Vagina (tissue), 2 donors: ENCODE measurements around the gene ZC3H12C. TPM values are rescaled to one million over a fixed set of nuclear protein-coding genes. Genes with fewer than 3 reads are reported as not detected.
"Not testable (repeated sequence)": the region's sequence is repeated elsewhere in the genome, so short reads cannot be mapped to it uniquely, and the experiment has no call there.

Experiments
- DNase-seq, 2 donors: peaks; one replicate each; pipeline ENCODE4 v3.0.0-alpha.2; 2017; ENCODE audit errors: extremely low spot score in 2 of 2
- H3K27ac ChIP-seq: fragments of 200-600 bp; sonication (generic); one replicate; pipeline ENCODE4 v1.5.1; 2019
- H3K27me3 ChIP-seq: fragments of 200-600 bp; sonication (generic); one replicate; pipeline ENCODE4 v1.5.1; 2019
- H3K36me3 ChIP-seq, 2 donors: fragments of 200-600 bp; sonication (generic); one replicate each; pipeline ENCODE4 v1.5.1; 2017 to 2019
- H3K4me1 ChIP-seq: fragments of 200-600 bp; sonication (generic); one replicate; pipeline ENCODE4 v1.5.1; 2019
- H3K4me3 ChIP-seq, 2 donors: fragments of 200-600 bp; sonication (generic); 1 replicate in 1 of 2; 2 replicates in 1 of 2; pipeline ENCODE4 v1.5.1; 2016 to 2019
- H3K9me3 ChIP-seq: fragments of 200-600 bp; sonication (generic); one replicate; pipeline ENCODE4 v1.5.1; 2019
- POLR2A ChIP-seq, 2 donors: fragments of 450-650 bp; IDR thresholded peaks; one replicate each; pipeline ENCODE4 v1.6.1; 2017; ENCODE audit warnings: antibody characterized with exemption in 2 of 2, mild to moderate bottlenecking in 2 of 2, moderate library complexity in 2 of 2
- POLR2AphosphoS5 ChIP-seq, 2 donors: sonication (generic); formaldehyde crosslinking; IDR thresholded peaks; one replicate each; pipeline ENCODE4 v1.9.0; 2017; ENCODE audit warnings: antibody characterized with exemption in 2 of 2, mild to moderate bottlenecking in 2 of 2, low read depth in 1 of 2; ENCODE audit not compliant: insufficient read depth in 1 of 2
- intact Hi-C: fragments of 100-400 bp; cut with DNase I; formaldehyde crosslinking; loops from one replicate; pipeline ENCODE4 v1.15.1; 2023
- total RNA-seq: library from RNA; depleted of rRNA; stranded (reverse); fragments of >200 nt; gene quantifications from one replicate; pipeline ENCODE4 v1.2.3, GENCODE V29; 2016
- TF ChIP-seq, protein P1 (sequence below), 3 experiments: fragments of 450-650 bp in 2 of 3; fragments of 200-600 bp in 1 of 3; sonication (generic) in 1 of 3; IDR thresholded peaks; one replicate each; pipeline ENCODE4 v1.5.1; 2017 to 2019; ENCODE audit warnings: antibody characterized with exemption in 3 of 3, mild to moderate bottlenecking in 2 of 3, moderate library complexity in 2 of 3

Gene ZC3H12C
- total RNA-seq, 1 donor from 2014 or later: 16.7 TPM

DNA sequence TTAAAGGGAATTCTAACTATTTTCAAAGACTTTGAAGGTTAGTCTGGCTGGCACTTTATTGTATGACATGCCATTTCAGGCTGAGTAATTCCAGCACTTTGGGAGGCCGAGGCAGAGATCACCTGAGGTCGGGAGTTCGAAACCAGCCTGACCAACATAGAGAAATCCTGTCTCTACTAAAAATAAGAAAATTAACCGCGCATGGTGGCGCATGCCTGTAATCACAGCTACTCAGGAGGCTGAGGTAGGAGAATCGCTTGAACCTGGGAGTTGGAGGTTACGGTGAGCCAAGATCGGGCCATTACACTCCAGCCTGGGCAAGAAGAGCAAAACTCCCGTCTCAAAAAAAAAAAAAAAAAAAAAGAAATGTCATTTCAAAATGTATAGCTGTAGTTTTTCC is 107.6 kb downstream of the ZC3H12C start:
- H3K4me1 ChIP-seq: no peaks in the 10 kb centered on the region
- H3K27me3 ChIP-seq: no peaks in the 10 kb centered on the region
- no peaks in the 10 kb centered on the region for H3K9me3 ChIP-seq
- intact Hi-C loops: loop anchor here (5.0 kb wide), 2 partner anchors 176 to 231 kb away; no protein-coding TSS in a partner anchor
- H3K36me3 ChIP-seq: no peaks in the 10 kb centered on the region
- DNase-seq: no peak
- H3K27ac ChIP-seq: no peak overlapping the region
- no peak overlapping the region for H3K4me3 ChIP-seq
- TF ChIP-seq, protein P1, sequence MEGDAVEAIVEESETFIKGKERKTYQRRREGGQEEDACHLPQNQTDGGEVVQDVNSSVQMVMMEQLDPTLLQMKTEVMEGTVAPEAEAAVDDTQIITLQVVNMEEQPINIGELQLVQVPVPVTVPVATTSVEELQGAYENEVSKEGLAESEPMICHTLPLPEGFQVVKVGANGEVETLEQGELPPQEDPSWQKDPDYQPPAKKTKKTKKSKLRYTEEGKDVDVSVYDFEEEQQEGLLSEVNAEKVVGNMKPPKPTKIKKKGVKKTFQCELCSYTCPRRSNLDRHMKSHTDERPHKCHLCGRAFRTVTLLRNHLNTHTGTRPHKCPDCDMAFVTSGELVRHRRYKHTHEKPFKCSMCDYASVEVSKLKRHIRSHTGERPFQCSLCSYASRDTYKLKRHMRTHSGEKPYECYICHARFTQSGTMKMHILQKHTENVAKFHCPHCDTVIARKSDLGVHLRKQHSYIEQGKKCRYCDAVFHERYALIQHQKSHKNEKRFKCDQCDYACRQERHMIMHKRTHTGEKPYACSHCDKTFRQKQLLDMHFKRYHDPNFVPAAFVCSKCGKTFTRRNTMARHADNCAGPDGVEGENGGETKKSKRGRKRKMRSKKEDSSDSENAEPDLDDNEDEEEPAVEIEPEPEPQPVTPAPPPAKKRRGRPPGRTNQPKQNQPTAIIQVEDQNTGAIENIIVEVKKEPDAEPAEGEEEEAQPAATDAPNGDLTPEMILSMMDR (IDR thresholded peaks at IDR 0.05): no peak
- no peak for TF ChIP-seq POLR2AphosphoS5 (IDR thresholded peaks at IDR 0.05; ENCODE audit: insufficient read depth in 1 of 2, low read depth in 1 of 2)
- no peak for TF ChIP-seq POLR2A (IDR thresholded peaks at IDR 0.05)

DNA sequence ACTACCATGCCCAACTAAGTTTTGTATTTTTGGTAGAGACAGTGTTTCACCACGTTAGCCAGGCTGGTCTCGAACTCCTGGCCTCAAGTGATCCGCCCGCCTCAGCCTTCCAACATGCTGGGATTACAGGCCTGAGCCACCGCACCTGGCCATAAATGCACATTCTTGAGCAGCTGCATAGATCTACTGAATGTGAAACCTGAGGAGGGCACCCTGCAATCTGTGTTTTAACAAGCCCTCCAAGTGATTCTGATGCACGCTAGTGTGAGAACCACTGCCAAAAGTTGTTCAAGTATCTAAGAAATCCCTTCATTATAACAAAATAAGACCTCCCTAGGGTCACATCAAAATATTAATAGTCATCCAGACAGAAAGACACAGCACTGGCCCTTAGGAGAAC is 113.9 kb downstream of the ZC3H12C start:
- Histone ChIP-seq H3K4me1 (no peaks in the 10 kb centered on the region), H3K9me3 (no peaks in the 10 kb centered on the region), H3K27ac (no peak overlapping the region), H3K36me3 (no peaks in the 10 kb centered on the region), H3K4me3 (no peak overlapping the region), H3K27me3 (no peaks in the 10 kb centered on the region)
- intact Hi-C loops: no loop called here
- TF ChIP-seq POLR2A (IDR thresholded peaks at IDR 0.05) (no peak), POLR2AphosphoS5 (IDR thresholded peaks at IDR 0.05; ENCODE audit: insufficient read depth in 1 of 2, low read depth in 1 of 2) (no peak)
- TF ChIP-seq, protein P1 (IDR thresholded peaks at IDR 0.05): no peak
- no peak for DNase-seq

DNA sequence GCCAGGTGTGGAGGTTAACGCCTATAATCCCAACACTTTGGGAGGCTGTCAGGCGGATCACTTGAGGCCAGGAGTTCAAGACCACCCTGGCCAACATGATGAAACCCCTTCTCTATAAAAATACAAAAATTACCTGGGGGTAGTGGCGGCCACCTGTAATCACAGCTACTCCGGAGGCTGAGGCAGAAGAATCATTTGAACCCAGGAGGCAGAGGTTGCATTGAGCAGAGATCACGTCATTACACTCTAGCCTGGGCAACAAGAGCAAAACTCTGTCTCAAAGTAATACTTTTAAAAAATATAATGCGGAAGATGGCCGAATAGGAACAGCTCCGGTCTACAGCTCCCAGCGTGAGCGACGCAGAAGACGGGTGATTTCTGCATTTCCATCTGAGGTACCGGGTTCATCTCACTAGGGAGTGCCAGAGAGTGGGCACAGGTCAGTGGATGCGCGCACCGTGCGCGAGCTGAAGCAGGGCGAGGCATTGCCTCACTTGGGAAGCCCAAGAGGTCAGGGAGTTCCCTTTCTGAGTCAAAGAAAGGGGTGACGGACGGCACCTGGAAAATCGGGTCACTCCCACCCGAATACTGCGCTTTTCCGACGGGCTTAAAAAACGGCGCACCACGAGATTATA is 115.6 kb downstream of the ZC3H12C start:
- H3K36me3 ChIP-seq, H3K9me3 ChIP-seq, intact Hi-C loops, H3K4me1 ChIP-seq, DNase-seq, H3K27me3 ChIP-seq, H3K27ac ChIP-seq: not testable (repeated sequence)
- peak overlapping the region; percentile 18 to 26 for H3K4me3 ChIP-seq

DNA sequence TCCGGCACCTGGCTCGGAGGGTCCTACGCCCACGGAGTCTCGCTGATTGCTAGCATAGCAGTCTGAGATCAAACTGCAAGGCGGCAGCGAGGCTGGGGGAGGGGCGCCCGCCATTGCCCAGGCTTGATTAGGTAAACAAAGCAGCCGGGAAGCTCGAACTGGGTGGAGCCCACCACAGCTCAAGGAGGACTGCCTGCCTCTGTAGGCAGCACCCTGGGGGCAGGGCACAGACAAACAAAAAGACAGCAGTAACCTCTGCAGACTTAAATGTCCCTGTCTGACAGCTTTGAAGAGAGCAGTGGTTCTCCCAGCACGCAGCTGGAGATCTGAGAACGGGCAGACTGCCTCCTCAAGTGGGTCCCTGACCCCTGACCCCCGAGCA is 116.1 kb downstream of the ZC3H12C start:
- H3K4me3 ChIP-seq: peak overlapping the region; percentile 18 to 26
- H3K27me3 ChIP-seq, H3K36me3 ChIP-seq, intact Hi-C loops, DNase-seq, H3K27ac ChIP-seq, H3K9me3 ChIP-seq, H3K4me1 ChIP-seq: not testable (repeated sequence)

DNA sequence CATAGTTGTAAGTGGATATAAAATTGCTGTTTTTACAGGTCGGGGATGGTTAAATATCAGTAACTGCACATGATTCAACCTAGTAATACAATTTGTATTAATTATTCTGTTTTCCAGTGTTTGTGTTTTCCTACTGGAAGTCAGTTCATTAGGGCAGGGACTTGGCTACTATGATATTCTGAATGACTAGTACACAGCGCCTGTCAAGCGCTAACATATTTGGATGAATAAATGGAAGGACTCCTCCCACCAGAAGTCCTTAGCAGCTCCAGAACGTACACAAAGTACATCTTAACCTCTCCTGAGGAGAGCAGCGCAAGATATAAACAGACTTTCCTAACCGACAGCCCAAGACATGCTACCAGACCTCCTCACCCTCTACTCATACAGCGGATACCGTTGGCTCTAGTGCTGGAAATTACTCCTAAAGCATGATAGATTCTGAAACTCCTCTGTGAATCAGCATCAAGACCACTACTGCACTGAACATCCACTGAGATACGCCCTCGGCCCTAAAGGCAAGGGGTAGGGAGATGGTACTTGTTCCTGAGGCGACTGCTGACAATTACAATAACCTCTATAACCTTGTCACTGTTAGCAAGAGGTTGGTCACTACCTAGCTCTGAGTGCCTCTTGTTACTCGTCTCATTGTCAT is 124.2 kb downstream of the ZC3H12C start:
- Histone ChIP-seq H3K36me3 (no peaks in the 10 kb centered on the region), H3K9me3 (no peaks in the 10 kb centered on the region), H3K4me3 (no peak overlapping the region), H3K4me1 (no peaks in the 10 kb centered on the region), H3K27me3 (no peaks in the 10 kb centered on the region), H3K27ac (no peak overlapping the region)
- no peak for DNase-seq
- TF ChIP-seq POLR2AphosphoS5 (IDR thresholded peaks at IDR 0.05; ENCODE audit: insufficient read depth in 1 of 2, low read depth in 1 of 2) (no peak), POLR2A (IDR thresholded peaks at IDR 0.05) (no peak)
- TF ChIP-seq, protein P1 (IDR thresholded peaks at IDR 0.05): no peak
- intact Hi-C loops: no loop called here

DNA sequence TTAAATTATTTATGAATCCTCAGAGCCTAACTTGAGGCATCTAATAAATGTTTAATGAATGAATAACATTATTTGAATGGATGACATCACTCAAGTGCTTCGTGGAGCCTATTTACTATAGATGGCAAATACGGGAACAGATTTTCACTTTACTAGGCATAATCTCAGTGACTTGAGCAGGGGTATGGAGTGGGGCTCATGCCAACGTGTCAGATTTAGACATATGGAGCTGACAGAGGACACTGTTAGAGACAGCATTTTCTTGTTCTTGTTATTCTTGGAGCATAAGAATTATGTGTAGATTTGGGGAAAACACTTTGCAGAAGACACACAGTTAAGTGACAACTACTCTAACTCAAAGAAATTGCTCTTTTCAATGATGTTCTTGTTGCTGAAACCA is 124.7 kb downstream of the ZC3H12C start:
- Histone ChIP-seq H3K4me3 (no peak overlapping the region), H3K27me3 (no peaks in the 10 kb centered on the region), H3K9me3 (no peaks in the 10 kb centered on the region), H3K4me1 (no peaks in the 10 kb centered on the region), H3K27ac (no peak overlapping the region), H3K36me3 (no peaks in the 10 kb centered on the region)
- no peak for DNase-seq
- intact Hi-C loops: no loop called here
- TF ChIP-seq, protein P1 (IDR thresholded peaks at IDR 0.05): no peak
- TF ChIP-seq POLR2AphosphoS5 (IDR thresholded peaks at IDR 0.05; ENCODE audit: insufficient read depth in 1 of 2, low read depth in 1 of 2) (no peak), POLR2A (IDR thresholded peaks at IDR 0.05) (no peak)
